Liver (tissue), 3 donors: ENCODE results near the gene DDX5.
"Not testable (repeated sequence)": the region's sequence is repeated elsewhere in the genome, so short reads cannot be mapped to it uniquely, and the experiment has no call there.

Experiments
- GABPA ChIP-seq, 2 donors: IDR thresholded peaks in 1 of 2; conservative IDR thresholded peaks in 1 of 2; 2 replicates each; pipeline ENCODE4 v1.6.1; 2016; ENCODE audit warnings: antibody characterized with exemption in 2 of 2, mild to moderate bottlenecking in 1 of 2, moderate library complexity in 1 of 2
- HNF4A ChIP-seq, 2 donors: conservative IDR thresholded peaks; 2 replicates each; pipeline ENCODE4 v1.6.1; 2016; ENCODE audit warnings: antibody characterized with exemption in 2 of 2, mild to moderate bottlenecking in 2 of 2
- HNF4G ChIP-seq: IDR thresholded peaks from 2 replicates; pipeline ENCODE4 v1.6.1; 2016; ENCODE audit warnings: antibody characterized with exemption
- JUND ChIP-seq, 2 donors: IDR thresholded peaks; 2 replicates each; pipeline ENCODE4 v1.6.1; 2016; ENCODE audit warnings: antibody characterized with exemption in 2 of 2
- RAD21 ChIP-seq, 2 donors: IDR thresholded peaks; 2 replicates each; pipeline ENCODE4 v1.6.1; 2016; ENCODE audit warnings: antibody characterized with exemption in 2 of 2, mild to moderate bottlenecking in 2 of 2
- REST ChIP-seq: IDR thresholded peaks from 2 replicates; pipeline ENCODE4 v1.6.1; 2016; ENCODE audit warnings: antibody characterized with exemption, mild to moderate bottlenecking
- RXRA ChIP-seq, 2 donors: IDR thresholded peaks; 2 replicates each; pipeline ENCODE4 v1.6.1; 2017 to 2018; ENCODE audit warnings: antibody characterized with exemption in 2 of 2, mild to moderate bottlenecking in 1 of 2
- SP1 ChIP-seq: IDR thresholded peaks from 2 replicates; pipeline ENCODE4 v1.6.1; 2018; ENCODE audit warnings: antibody characterized with exemption, mild to moderate bottlenecking
- TAF1 ChIP-seq: conservative IDR thresholded peaks from 2 replicates; pipeline ENCODE4 v1.6.1; 2016; ENCODE audit warnings: antibody characterized with exemption, mild to moderate bottlenecking
- YY1 ChIP-seq: IDR thresholded peaks from 2 replicates; pipeline ENCODE4 v1.6.1; 2016; ENCODE audit warnings: antibody characterized with exemption, mild to moderate bottlenecking
- TF ChIP-seq, protein P1 (sequence below): fragments of 150-350 bp; IDR thresholded peaks from 2 replicates; pipeline ENCODE4 v1.5.1; 2017; ENCODE audit warnings: improper control_type of control experiment, low read depth, low read length; ENCODE audit not compliant: missing input control
- TF ChIP-seq, protein P2 (sequence below): IDR thresholded peaks from 2 replicates; pipeline ENCODE4 v1.6.1; 2016; ENCODE audit warnings: antibody characterized with exemption
- TF ChIP-seq, protein P3 (sequence below): IDR thresholded peaks from 2 replicates; pipeline ENCODE4 v1.6.1; 2016; ENCODE audit warnings: antibody characterized with exemption
- donor health status: healthy.
- donor health status: healthy.

GRCh38 chr17:64466834-64467233 is 39.3 kb downstream of the DDX5 start:
- TF ChIP-seq, protein P1, sequence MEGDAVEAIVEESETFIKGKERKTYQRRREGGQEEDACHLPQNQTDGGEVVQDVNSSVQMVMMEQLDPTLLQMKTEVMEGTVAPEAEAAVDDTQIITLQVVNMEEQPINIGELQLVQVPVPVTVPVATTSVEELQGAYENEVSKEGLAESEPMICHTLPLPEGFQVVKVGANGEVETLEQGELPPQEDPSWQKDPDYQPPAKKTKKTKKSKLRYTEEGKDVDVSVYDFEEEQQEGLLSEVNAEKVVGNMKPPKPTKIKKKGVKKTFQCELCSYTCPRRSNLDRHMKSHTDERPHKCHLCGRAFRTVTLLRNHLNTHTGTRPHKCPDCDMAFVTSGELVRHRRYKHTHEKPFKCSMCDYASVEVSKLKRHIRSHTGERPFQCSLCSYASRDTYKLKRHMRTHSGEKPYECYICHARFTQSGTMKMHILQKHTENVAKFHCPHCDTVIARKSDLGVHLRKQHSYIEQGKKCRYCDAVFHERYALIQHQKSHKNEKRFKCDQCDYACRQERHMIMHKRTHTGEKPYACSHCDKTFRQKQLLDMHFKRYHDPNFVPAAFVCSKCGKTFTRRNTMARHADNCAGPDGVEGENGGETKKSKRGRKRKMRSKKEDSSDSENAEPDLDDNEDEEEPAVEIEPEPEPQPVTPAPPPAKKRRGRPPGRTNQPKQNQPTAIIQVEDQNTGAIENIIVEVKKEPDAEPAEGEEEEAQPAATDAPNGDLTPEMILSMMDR: not testable (repeated sequence)
- TF ChIP-seq JUND (IDR thresholded peaks at IDR 0.05); RAD21 (IDR thresholded peaks at IDR 0.05); REST; TAF1; GABPA (IDR thresholded peaks at IDR 0.05 in 1 of 2, conservative IDR thresholded peaks at IDR 0.05 in 1 of 2); HNF4A (conservative IDR thresholded peaks at IDR 0.05); YY1; RXRA (IDR thresholded peaks at IDR 0.05); HNF4G; SP1: not testable (repeated sequence)
- TF ChIP-seq, protein P2, sequence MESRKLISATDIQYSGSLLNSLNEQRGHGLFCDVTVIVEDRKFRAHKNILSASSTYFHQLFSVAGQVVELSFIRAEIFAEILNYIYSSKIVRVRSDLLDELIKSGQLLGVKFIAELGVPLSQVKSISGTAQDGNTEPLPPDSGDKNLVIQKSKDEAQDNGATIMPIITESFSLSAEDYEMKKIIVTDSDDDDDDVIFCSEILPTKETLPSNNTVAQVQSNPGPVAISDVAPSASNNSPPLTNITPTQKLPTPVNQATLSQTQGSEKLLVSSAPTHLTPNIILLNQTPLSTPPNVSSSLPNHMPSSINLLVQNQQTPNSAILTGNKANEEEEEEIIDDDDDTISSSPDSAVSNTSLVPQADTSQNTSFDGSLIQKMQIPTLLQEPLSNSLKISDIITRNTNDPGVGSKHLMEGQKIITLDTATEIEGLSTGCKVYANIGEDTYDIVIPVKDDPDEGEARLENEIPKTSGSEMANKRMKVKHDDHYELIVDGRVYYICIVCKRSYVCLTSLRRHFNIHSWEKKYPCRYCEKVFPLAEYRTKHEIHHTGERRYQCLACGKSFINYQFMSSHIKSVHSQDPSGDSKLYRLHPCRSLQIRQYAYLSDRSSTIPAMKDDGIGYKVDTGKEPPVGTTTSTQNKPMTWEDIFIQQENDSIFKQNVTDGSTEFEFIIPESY: not testable (repeated sequence)
- TF ChIP-seq, protein P3, sequence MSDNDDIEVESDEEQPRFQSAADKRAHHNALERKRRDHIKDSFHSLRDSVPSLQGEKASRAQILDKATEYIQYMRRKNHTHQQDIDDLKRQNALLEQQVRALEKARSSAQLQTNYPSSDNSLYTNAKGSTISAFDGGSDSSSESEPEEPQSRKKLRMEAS: not testable (repeated sequence)
